ENCODE data around the gene TMEM14A.
"Not testable (repeated sequence)": the region's sequence is repeated elsewhere in the genome, so short reads cannot be mapped to it uniquely, and the experiment has no call there.

Gene TMEM14A

GRCh38 chr6:52670502-52671409 is at the start of gene TMEM14A:
TSS of gene TMEM14A (plus strand) at chr6:52671113. CDS start at chr6:52677103, 5,990 bp downstream.
- peak; percentile 89 to 90 for DNase-seq

GRCh38 chr6:52621631-52622030 is 49.3 kb upstream of the TMEM14A start:
- DNase-seq: no peak

- no peak for DNase-seq
These were observed 48.1 kb upstream of the TMEM14A start for GRCh38 chr6:52622810-52623209.

GRCh38 chr6:52632011-52632410 is 38.9 kb upstream of the TMEM14A start:
- DNase-seq: no peak

GRCh38 chr6:52634211-52634610 is 36.7 kb upstream of the TMEM14A start:
- DNase-seq: no peak

- no peak for DNase-seq
These were observed 35.8 kb upstream of the TMEM14A start for GRCh38 chr6:52635049-52635577.

GRCh38 chr6:52636830-52637229 is 34.1 kb upstream of the TMEM14A start:
- DNase-seq: no peak

- DNase-seq: no peak
These were observed 31.4 kb upstream of the TMEM14A start for GRCh38 chr6:52639493-52639892.

- no peak for DNase-seq
These were observed 30.7 kb upstream of the TMEM14A start for GRCh38 chr6:52640170-52640569.

- DNase-seq: no peak
These were observed 30.0 kb upstream of the TMEM14A start for GRCh38 chr6:52640916-52641315.

- DNase-seq: peak; percentile 55 to 84
These were observed 29.5 kb upstream of the TMEM14A start for GRCh38 chr6:52641388-52641787.

- peak; percentile 68 to 84 for DNase-seq
These were observed 29.1 kb upstream of the TMEM14A start for GRCh38 chr6:52641826-52642225.

- peak; percentile 46 to 73 for DNase-seq
These were observed 28.5 kb upstream of the TMEM14A start for GRCh38 chr6:52642368-52642767.

GRCh38 chr6:52643158-52643557 is 27.8 kb upstream of the TMEM14A start:
- DNase-seq: peak; percentile 25 to 31

GRCh38 chr6:52644253-52644652 is 26.7 kb upstream of the TMEM14A start:
- no peak for DNase-seq

- no peak for DNase-seq
These were observed 24.9 kb upstream of the TMEM14A start for GRCh38 chr6:52645976-52646375.

GRCh38 chr6:52647199-52647598 is 23.7 kb upstream of the TMEM14A start:
- no peak for DNase-seq

- no peak for DNase-seq
These were observed 21.3 kb upstream of the TMEM14A start for GRCh38 chr6:52649536-52650160.

- DNase-seq: no peak
These were observed 20.0 kb upstream of the TMEM14A start for GRCh38 chr6:52650941-52651340.

GRCh38 chr6:52653151-52653550 is 17.8 kb upstream of the TMEM14A start:
- no peak for DNase-seq

- no peak for DNase-seq
These were observed 16.9 kb upstream of the TMEM14A start for GRCh38 chr6:52654007-52654406.

- no peak for DNase-seq
These were observed 16.3 kb upstream of the TMEM14A start for GRCh38 chr6:52654592-52654991.

- DNase-seq: not testable (repeated sequence)
These were observed 15.0 kb upstream of the TMEM14A start for GRCh38 chr6:52655941-52656340.

- no peak for DNase-seq
These were observed 13.0 kb upstream of the TMEM14A start for GRCh38 chr6:52657870-52658269.
